RWPE1 (cell line): ENCODE data around the gene AQP2.
"Not testable (repeated sequence)": the region's sequence is repeated elsewhere in the genome, so short reads cannot be mapped to it uniquely, and the experiment has no call there.

Experiments used
- CTCF ChIA-PET: fragments of 350-600 bp; sonication (Branson Sonifier 250); formaldehyde crosslinking; extraction: SDS; loops from one replicate; lab custom pipeline; 2021; lab: Yijun Ruan, JAX
- POLR2A ChIA-PET: fragments of 400-600 bp; formaldehyde crosslinking; extraction: SDS; loops from one replicate; lab custom pipeline; 2020; ENCODE audit warnings: antibody characterized with exemption; ENCODE audit not compliant: low non-redundant PET; lab: Yijun Ruan, JAX
- DNase-seq: peaks from one replicate; pipeline ENCODE4 v3.0.0; 2012; ENCODE audit warnings: low spot score
- H3K27ac ChIP-seq: fragments of 450-650 bp; 2 replicates; pipeline ENCODE4 v1.5.1; 2017
- TF ChIP-seq, protein P1 (sequence below): fragments of 450-650 bp; conservative IDR thresholded peaks from 2 replicates; pipeline ENCODE4 v1.5.1; 2017; ENCODE audit warnings: low read depth, mild to moderate bottlenecking

The AQP2 gene

DNA sequence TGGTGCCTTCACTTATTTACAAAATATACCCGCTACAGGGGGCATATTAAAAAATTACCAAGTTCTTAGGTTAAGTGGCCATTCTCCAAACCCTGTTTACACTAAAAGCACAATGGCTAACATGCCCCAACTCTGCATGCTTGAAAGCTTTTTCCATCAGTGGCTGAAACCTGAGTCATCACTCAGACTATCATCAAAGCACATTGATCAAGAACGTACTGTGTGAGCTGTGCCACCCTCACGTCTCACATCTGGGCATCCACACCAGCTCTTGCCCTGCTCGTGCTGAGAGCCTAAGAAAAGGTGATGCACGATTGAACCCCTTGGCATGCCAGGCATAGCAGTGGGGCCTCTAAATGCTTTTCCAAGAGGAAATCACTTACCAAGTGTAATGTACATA is 35.4 kb downstream of the AQP2 start:
- TF ChIP-seq, protein P1, sequence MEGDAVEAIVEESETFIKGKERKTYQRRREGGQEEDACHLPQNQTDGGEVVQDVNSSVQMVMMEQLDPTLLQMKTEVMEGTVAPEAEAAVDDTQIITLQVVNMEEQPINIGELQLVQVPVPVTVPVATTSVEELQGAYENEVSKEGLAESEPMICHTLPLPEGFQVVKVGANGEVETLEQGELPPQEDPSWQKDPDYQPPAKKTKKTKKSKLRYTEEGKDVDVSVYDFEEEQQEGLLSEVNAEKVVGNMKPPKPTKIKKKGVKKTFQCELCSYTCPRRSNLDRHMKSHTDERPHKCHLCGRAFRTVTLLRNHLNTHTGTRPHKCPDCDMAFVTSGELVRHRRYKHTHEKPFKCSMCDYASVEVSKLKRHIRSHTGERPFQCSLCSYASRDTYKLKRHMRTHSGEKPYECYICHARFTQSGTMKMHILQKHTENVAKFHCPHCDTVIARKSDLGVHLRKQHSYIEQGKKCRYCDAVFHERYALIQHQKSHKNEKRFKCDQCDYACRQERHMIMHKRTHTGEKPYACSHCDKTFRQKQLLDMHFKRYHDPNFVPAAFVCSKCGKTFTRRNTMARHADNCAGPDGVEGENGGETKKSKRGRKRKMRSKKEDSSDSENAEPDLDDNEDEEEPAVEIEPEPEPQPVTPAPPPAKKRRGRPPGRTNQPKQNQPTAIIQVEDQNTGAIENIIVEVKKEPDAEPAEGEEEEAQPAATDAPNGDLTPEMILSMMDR, result no peak
- ChIA-PET POLR2A (no interaction called here), CTCF (no interaction called here)
- DNase-seq, result no peak
- no peak overlapping the region for H3K27ac ChIP-seq

DNA sequence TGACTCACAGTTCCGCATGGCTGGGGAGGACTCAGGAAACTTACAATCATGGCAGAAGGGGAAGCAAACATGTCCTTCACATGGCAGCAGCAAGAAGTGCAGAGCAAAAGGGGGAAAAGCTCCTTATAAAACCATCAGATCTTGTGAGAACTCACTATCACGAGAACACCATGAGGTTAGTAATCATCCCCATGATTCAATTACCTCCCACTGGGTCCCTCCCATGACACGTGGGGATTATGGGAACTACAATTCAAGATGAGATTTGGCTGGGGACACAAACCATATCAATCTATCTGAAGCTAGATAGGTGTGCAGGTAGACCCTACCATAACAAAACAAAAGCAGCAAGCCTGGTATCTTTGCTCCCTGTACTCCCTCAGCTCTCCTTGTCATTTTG is 35.9 kb downstream of the AQP2 start:
- CTCF ChIA-PET, H3K27ac ChIP-seq, POLR2A ChIA-PET, DNase-seq: not testable (repeated sequence)

DNA sequence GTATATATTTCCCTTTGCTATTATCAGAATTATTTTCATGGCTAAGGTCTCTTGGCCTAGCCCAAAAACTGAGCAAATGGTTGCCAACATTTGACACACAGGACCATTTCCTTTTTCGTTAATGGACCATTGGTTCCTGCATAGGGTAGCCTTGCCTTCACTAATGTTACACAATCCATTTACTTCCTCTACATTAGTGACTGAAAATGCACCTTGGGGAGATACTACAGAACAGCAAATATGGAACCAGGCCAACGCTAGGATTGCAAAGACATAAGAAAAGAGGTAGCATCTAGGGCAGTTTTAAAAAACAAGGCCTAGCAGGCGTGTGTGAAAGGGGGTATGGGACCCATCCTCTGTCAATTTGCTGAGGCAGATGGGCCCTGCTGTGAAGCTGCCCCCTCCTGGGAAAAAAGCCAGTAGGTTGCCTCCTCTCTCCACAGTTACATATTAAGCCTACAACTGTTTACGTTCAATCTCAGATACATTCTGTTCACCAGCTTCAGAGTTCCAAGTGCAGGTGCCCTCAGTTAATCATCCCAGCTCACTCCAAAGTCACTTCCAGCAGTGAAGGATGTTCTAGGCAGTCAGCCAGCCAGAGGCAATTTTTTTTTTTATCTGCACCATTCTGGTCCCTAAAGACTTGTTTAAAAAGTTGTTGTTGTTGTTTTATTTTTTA is 37.2 kb downstream of the AQP2 start:
- no peak for DNase-seq
- CTCF ChIA-PET, result interaction anchor here (0.7 kb wide), 1 partner anchor 21 kb away, joined by 4 read pairs; no protein-coding TSS in a partner anchor
- POLR2A ChIA-PET, result no interaction called here
- no peak overlapping the region for H3K27ac ChIP-seq
- TF ChIP-seq, protein P1, result no peak

DNA sequence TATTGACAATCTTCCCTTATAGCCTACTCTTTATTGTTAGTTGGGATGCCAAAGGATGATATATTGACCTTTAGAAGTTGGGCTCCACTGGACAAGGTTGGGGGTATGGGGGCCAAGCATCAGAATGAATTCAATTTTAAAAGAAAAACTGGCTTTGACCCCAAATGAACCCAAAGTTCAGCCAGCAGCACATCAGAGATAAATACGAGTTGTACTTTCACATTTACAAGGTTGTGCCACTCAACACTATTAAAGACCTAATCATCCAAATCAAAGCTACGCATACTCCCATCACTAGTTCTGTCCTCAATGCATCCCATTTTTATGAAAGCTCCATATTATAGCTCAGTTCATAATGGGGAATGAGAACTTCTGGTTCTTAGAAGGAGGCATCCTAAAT is 38.9 kb downstream of the AQP2 start:
- POLR2A ChIA-PET, DNase-seq, CTCF ChIA-PET, H3K27ac ChIP-seq: not testable (repeated sequence)

DNA sequence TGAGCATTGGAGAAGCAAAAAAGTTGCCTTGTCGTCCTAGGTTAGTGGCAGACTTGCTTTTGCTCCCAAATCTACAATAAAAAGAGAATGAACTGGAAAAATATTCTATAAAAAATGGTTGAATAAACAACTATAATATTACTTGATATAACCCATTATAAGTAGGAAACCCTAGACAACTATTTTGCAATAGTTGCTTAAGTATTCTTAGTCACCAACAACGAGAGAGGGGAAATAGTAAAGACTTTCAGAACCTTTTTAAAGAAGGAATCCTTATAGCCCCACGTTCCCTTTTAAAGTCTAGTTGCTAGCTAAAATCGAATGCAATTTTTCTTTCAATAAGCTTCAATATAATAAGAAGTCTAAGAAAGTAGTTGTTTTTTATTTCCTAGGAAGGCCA is 39.7 kb downstream of the AQP2 start:
- H3K27ac ChIP-seq, result no peak overlapping the region
- TF ChIP-seq, protein P1, result no peak
- ChIA-PET CTCF (interaction anchor here (0.6 kb wide), 1 partner anchor 88 kb away, joined by 3 read pairs; no protein-coding TSS in a partner anchor), POLR2A (no interaction called here)
- DNase-seq, result no peak

DNA sequence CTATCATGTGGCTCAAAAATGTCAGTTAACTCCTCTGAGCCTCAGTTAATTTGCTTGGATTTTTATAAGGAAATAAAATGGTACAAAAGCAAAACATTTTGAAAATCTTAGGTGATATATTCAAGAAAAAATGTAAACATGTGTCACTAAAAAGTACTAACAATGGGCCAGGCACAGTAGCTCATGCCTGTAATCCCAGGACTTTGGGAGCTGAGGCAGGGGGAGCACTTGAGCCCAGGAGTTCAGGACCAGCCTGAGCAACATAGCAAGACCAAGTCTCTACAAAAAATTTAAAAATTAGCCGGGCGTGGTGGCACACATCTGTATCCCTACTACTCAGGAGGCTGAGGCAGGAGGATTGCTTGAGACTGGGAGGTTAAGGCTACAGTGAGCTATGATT is 47.9 kb downstream of the AQP2 start:
- DNase-seq, result no peak
- ChIA-PET CTCF (interaction anchor here (0.6 kb wide), 1 partner anchor 390 kb away, joined by 3 read pairs; no protein-coding TSS in a partner anchor), POLR2A (no interaction called here)
- TF ChIP-seq, protein P1, result no peak
- no peak overlapping the region for H3K27ac ChIP-seq

DNA sequence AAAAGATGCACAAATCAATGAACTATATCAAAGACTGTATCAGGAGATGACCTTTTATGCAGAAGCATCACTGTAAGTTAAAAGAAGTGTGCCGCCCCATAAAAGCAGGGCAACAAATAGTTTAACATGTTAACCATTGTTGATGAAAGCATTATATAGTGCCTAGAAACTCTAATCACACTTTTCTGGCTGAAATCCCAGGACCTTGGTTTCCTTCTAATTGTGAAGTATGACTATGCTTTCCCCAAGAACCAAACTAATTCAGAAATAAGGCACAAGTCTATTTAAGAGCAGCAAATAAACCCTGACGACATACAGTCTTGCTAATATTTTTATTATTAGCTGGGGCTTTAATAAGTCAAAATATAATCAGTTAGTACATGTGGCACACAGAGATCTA is 53.1 kb downstream of the AQP2 start:
- POLR2A ChIA-PET, result no interaction called here
- H3K27ac ChIP-seq, result no peak overlapping the region

More for the DNA sequence above, 53.1 kb downstream of the AQP2 start:
- DNase-seq, result no peak
- TF ChIP-seq, protein P1, result no peak
- CTCF ChIA-PET, result no interaction called here
